GM21576 (cell line): ENCODE results near the gene ETFBKMT.

Experiments used
- ATAC-seq: cut with Tn5 transposase; IDR thresholded peaks from one replicate; pipeline ENCODE4 v1.9.1; 2021; ENCODE audit warnings: mild to moderate bottlenecking, moderate library complexity; ENCODE audit not compliant: unreplicated experiment

The ETFBKMT gene, protein sequence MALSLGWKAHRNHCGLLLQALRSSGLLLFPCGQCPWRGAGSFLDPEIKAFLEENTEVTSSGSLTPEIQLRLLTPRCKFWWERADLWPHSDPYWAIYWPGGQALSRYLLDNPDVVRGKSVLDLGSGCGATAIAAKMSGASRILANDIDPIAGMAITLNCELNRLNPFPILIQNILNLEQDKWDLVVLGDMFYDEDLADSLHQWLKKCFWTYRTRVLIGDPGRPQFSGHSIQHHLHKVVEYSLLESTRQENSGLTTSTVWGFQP

DNA sequence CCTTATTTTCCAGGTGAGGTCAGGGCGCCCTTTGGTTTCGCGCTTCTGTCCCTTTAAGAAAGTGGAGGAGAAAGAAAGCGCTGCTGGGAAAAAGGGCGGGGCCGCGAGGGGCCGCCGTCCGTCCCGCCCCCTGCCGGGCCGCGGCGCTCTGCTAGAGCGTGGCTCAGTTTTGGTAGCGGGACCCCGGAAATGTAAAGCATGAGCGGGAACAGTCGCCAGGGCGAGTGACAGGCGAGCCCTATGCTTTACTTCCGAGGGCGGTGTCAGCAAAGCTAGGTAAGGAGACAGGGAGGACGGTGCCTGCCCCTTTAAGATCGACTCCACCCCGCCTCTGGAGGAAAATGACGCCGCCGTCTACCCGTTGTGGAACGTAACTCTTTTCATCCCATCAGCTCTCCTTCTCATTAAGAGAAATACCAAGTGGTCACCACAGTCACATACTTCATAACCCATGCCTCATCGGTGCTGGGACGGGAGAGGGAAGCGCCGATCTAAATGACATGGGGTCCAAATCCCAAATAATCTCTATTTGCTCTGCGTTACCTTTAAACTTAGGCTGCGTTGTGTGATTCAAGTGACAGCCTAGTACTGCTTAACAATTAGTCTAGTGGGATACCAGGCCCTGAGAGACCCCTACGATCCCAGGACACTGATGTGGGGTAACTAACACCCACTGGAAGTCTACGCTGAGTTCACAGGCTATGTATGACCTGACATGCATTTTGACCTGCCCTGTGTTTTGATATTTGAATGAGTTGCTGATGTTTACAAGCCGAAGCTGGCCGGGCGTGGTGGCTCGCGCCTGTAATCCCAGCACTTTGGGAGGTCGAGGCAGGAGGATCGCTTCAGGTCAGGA lies at the start of gene ETFBKMT:
Gene ETFBKMT, plus strand, starts transcription at position 602 of the 856 bp plus-strand sequence. CDS start 2,266 bp downstream, outside the sequence.
- peak; percentile 98 for ATAC-seq

DNA sequence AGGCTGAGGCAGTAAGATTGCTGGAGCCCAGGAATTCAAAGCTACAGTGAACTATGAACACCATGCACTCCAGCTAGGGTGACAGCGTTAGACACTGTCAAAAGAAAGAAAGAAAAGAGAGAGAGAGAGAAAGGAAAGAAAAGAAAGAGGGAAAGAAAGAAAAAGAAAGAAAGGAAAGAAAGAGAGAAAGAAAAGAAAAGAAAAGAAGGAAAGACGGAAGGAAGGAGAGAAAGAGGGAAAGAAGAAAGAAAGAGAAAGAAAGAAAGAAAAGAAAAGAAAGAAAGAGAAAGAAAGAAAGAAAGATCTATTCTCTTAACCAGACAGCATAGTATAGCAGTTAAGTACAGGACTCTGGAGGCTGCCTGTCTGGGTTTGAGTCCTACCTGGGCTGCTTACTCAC lies 46.7 kb upstream of the ETFBKMT start:
- no peak for ATAC-seq

DNA sequence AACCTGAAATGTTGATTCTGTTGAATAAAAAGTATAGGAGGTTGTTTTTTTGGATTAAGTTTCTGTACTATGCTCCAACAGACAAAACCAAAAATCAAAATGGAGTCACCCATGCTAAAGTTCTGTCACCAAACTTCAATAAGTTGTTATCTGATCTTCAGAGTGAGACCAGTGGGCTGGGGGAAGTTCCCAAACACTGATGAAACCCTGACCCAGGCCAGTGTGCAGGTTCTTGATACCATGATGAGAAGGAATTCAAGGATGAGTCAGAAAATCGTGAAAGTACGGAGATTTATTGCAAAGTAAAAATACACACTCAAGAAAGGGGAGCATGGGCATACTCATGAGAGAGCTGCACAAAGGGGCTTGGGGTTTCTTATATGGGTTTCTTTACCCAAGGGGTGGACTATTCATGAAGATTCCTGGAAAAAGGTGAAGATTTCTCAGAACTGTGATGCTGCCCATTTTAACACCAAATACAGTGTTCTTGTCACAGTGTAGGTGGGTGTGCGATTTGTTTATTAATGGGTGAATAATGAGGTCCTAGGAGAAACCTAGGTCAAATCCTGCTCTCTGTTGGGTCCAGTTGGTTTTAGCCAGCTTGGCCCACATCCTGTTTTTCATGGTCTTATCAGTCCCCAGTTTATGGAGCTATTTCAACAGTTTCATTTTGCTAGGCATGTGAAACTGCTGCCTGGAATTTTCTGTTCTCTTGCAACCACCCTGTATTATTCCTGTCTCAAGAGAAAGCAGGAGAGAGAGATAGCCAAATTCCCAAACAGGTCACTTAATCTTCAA lies 41.1 kb upstream of the ETFBKMT start:
- no peak for ATAC-seq

DNA sequence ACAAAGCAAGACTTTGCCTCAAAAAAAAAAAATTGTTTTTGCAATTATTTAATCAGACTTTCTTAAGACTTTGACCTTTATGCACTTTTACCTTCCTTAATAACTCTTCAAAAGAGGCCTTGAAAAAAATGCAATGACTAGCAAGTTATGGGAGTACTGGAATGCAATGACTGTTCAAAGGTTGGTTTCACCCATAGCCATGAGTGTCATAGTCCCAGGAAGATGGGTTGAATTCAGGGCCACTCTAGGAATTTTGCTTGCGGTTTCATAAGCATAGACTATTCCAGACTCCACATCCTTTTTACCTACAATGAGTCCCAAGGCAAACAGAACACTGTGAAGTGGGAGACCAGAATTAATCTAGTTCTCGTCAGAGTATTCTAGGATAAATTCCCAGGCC lies 39.2 kb upstream of the ETFBKMT start:
- ATAC-seq: no peak

DNA sequence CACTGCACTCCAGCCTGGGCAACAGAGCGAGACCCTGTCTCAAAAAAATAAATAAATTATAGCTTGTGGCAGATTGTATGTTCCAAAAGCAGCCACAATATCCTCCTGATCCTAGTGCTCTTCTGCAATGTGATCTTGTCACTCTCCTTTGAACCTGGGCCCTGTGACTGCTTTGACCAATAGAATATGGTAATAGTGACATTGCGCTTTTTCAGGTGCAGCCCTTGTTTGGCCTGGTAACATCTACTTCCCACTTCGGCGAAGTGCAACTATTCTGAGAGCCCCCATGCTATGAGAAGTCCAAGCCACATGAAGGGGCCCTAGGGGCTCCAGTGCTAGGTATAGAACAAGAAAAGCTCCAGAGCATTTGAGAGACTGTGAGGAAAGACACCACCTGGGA lies 37.5 kb upstream of the ETFBKMT start:
- ATAC-seq: no peak

DNA sequence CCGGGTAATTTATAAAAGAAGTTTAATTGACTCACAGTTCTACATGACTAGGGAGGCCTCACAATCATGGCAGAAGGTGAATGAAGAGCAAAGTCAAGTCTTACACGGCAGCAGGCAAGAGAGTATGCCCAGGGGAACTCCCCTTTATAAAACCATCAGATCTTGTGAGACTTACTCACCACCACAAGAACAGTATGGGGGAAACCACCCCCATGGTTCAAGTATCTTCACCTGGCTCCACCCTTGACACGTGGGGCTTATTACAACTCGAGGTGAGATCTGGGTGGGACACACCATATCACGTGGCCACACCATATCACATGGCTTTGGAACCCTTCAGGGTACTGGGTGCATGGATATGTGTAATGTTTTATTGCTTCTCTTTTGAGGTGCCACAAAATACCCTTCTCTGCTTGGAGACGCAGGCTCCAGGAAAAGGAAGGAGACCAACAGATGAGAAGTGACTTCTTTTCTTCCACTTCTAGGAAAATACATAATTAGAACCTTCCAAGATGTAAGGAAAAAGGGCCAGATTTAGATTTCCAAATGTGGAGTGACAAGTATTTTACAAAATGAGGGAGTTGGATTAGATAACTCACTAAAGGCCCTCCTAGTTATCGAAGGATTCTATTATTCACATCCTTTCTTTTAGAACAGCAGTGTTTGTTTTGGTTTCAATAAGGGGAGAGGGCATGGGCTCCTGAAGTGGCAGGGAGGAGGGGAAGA lies 33.1 kb upstream of the ETFBKMT start:
- no peak for ATAC-seq

DNA sequence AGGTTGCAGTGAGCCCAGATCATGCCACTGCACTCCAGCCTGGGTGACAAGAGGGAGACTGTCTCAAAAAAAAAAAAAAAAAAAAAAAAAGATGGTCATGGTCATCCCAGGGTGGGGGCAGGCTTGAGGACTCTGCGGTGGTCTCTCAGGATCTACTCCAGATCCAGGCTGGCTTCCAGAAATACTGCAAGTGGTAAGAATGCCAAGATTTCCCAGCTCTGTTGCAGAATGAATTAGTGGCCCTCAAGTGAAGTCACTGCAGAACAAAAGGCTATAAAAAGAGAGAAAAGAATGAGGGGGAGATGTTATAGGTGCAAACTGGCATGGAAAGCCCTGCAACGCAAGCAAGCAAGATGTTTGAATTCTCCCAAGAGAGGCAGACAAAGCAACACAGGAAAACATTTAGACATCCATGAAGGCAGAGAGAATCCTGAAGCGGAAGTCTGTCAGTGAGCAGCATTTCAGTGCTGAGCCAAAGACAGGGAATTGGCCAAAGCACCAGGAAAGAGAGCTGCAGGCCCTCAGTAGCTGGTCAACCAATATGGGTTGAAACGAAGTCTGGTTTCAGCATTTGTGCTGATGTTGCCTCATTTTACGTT lies 31.9 kb upstream of the ETFBKMT start:
- ATAC-seq: no peak

DNA sequence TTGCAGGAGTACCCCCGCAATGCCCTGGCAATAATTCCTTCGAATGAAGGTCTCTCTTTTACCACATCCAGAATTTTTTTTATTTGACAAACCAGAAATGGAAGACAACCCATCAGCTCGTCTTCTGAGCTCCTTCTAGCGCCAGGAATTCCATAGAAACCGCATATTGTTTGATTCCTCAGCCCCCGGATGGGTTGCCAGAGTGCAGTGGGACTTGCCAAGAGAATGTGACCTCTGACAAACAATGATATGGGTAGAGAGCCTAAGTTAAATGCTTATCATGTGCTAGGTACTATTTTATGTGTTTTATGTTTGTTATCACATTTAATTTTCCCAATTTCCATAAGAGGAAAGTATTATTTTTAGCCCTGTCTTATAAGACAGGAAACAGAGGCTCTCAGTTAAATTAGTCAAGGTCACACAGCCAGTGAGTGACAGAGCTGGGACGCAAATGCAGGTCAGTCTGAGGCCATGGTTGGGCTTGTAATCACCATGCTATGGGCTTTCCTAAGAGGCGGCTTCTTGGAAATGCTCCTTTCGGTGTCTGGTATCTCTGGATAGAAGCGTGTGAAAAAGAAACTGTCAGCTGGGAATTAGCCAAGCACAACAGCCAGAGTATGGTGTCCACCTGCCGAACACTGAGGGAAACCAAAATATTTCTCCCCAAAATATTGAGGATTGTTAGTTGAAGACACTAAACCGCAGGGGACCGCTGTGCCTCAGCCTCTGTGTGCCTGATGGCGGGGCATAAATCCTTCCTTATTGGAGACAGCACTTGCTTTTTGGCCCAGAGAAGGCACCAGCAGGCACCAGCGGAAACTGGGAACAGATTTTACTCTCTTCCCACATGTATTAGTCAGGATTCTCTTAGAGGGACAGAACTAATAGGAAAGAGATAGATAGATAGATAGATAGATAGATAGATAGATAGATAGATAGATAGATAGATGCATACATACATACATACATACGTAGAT lies 29.4 kb upstream of the ETFBKMT start:
- no peak for ATAC-seq

DNA sequence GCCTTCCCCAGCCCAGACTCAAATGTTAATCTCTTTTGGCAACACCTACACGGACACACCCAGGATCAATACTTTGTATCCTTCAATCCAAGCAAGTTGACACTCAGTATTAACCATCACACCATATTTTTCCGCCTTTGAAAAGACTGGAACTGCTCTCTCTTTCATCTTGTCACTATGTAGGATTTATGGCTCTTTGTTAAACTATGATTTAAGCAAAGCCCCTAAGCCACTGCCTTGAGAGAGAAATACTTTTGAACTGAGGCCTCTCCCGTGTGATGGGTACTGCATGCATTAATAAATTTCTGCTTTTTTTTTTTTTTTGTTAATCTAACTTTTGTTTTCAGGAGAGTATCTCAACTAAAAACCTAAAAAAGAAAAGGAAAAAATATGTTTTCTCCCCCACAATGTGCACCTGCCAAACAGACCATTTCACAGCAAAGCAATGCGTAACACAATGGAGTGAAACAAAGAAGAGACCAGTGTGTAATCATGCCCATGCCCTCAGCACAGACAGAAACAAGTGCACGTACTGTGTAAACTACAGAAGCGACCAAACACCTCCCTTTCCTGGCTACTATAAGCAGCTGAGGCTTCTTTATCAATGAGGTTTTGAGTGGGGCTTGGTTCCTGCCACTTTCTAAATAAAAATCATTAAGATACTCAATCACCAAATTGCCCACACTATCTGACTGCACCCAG lies 28.3 kb upstream of the ETFBKMT start:
- no peak for ATAC-seq

DNA sequence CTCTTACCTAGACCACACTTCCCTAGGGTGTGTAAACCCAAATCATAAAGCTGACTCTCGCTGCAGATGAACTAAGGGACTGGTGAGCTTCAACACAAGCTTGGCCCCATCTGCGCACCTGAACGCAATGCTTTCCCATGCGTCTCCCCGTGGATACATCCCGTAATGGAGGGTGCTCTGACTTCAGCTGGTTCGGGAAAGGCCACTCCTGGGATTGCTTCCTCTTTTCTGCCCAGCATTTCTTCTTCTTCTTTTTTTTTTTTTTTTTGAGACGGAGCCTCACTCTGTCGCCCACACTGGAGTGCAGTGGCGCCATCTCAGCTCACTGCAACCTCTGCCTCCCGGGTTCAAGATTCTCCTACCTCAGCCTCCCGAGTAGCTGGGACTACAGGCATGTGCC lies 27.7 kb upstream of the ETFBKMT start:
- no peak for ATAC-seq

DNA sequence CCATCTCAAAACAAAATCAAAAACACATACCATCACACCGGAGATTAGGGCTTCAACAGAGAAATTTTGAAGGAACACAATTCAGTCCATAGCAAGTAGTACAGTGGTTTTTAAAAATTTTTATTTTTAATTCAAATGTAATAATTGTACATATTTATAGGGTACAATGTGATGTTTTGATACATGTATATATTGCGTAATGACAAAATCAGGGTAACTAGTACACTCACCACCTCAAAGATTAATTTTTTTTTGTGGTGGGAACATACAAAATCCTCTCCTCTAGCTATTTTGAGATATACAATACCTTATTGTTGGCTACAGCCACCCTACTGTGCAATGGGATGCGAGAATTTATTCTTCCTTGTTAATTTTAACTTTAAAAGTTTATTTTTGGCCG lies 26.0 kb upstream of the ETFBKMT start:
- no peak for ATAC-seq

DNA sequence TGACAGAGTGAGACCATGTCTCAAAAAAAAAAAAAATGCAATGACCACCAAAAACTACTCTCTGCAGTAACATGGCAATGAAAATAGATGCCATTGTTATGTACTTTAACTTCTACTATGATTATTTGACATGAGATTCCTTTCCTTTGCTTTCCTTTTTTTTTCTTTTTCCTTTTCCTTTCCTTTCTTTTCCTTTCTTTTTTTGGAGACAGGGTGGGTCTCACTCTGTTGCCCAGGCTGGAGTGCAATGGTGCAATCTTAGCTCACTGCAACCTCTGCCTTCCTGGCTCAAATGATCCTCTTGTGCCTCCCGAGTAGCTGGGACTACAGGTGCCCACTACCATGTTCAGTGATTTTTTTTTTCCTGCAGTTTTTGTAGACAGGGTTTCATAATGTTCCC lies 24.9 kb upstream of the ETFBKMT start:
- ATAC-seq: no peak

DNA sequence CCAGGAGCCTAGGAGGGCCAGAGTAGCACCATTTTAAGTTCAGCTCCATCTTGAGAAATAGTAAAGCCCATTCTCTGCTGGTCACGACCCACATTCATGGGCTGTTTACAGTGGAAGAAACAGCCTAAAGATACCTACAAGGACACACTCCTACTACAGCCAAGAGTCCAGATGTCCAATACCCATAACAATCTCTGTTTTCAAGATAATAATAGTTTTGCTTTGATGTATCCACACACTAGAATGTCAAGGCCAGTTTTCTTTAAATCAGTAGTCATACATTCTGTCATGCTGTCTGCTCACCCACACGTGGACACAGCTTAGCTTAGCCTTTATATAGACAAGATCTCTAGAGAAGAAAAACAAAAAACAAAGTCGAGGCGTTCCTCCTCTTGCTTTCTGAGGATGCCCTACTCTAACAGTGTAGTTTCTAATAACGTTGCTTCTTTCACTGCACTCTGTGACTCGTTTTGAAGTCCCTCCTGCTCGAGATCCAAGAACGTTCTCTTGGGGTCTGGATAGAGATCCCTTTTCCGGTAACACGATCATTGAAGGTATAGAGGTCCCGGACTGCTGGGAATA lies 17.9 kb upstream of the ETFBKMT start:
- no peak for ATAC-seq

DNA sequence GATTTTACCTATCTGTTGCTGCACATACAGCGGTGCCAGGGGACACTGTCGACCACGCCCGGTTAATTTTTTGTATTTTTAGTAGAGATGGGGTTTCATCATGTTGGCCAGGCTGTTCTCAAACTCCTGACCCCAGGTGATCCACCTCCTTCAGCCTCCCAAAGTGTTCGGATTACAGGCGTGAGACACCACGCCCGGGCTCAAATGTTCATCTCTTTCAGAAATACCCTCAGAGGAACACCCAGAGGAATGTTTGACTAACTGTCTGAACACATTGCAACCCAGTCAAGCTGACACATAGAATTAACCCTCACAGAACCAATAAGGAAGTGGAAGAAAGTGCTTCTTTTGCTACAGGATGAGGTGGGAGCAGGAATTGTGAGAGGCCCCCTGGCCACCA lies 15.0 kb upstream of the ETFBKMT start:
- ATAC-seq: no peak

DNA sequence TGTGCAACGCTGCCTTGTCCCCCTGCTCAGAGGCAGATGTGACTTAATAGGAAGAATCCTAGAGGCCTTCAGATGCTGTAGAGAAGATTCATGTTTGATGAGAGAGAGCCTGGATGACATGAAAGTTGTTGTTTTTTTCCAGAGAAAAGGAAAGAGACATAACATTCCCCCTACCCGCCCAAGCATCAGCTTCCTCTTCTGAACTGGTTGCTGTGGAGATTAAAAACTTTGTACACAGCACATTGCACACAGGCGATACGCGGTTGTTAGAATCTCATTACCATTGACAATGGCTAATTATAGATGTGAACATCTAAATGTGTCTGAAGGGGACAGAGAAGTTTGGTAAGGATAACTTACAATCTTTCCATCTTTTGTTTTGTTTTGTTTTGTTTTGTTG lies 13.6 kb upstream of the ETFBKMT start:
- ATAC-seq: no peak

DNA sequence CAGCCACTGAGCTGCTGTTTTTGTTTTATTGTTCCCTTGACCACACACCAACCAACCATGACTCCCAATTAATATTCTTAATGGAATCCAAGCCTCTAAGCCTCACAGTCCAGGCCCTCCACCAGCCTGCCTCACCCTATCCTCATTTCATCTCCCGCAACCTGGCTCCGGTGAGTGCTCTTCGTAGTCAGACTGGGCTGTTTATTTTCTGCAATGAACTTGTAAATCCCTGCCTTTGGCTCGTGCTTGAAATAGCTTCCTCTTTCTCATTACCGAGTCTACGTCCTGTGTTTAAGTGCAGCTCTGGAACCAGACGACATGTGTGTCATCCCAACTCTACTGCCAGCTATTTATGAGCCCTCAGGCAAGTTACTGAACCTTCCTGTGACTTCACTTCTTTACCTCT lies 12.4 kb upstream of the ETFBKMT start:
- ATAC-seq: no peak

DNA sequence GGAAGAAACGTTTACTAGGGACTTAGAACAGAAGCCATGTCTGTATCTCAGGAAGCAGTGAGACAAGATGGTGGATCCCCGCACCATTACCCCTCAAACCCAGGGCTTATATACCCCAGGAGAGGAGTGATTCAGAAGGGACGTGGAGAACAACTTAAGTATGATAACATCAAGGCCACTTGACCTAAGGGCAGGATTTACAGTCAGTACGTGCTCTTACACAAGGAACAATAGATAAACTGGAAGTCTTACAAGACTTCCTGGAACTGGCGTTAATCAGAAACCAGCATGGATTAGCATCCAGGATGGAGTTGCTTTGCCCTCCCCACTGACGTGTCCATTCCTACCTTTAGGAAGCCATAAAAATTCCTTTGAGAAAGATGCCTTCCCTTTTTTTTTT lies 8.6 kb upstream of the ETFBKMT start:
- ATAC-seq: no peak

DNA sequence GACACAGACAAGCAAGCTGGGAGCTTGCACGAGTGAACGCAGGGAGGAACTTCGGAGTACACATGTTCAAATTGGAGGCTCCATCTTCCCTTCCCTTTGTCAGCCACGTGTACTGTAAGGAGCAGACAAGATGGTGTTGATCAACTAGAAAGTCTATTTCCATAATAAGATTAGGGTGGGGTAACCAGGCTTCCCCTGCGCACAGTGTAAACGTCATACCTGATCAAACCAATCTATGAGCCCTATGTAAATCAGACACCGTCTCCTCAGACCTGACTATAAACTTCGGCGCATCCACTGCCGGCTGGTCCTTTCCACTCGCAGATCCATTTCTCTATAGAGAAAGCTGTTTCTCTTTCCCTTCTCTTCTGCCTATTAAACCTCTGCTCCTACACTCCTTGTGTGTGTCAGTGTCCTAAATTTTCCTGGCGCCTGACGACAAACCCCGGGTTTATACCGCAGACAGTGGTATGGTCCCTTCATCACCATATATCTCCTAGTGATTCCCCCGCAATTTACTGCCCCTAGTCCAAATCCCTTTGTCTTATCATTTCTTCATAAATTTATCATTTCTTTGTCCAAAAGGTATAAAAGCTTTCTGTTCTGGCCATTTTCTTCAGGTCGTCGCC lies 7.5 kb upstream of the ETFBKMT start:
- no peak for ATAC-seq
